Neutrophil (primary cell): ENCODE data around the gene C19orf85.

Experiments
- H3K27ac ChIP-seq: fragments of 200-600 bp; sonication (generic); 2 replicates; pipeline ENCODE4 v1.5.1; 2016; ENCODE audit warnings: mild to moderate bottlenecking, moderate library complexity
- H3K27me3 ChIP-seq: fragments of 200-600 bp; sonication (generic); 2 replicates; pipeline ENCODE4 v1.6.0; 2016; ENCODE audit warnings: mild to moderate bottlenecking
- H3K36me3 ChIP-seq: fragments of 200-600 bp; sonication (generic); 2 replicates; pipeline ENCODE4 v1.5.1; 2017
- H3K4me1 ChIP-seq, 2 experiments: fragments of 200-600 bp in 1 of 2; sonication (generic) in 1 of 2; 1 replicate in 1 of 2; 2 replicates in 1 of 2; pipeline versions ENCODE4 v1.5.1 to v1.6.1; 2013 to 2016; ENCODE audit warnings: low read depth in 1 of 2, low read length in 1 of 2, mild to moderate bottlenecking in 1 of 2, moderate library complexity in 1 of 2; ENCODE audit not compliant: control insufficient read depth in 1 of 2, insufficient read depth in 1 of 2
- H3K4me3 ChIP-seq, 2 experiments: fragments of 200-600 bp in 1 of 2; sonication (generic) in 1 of 2; 1 replicate in 1 of 2; 2 replicates in 1 of 2; pipeline ENCODE4 v1.5.1; 2013 to 2016; ENCODE audit warnings: low read depth in 1 of 2, low read length in 1 of 2, mild to moderate bottlenecking in 1 of 2, moderate library complexity in 1 of 2
- H3K9me3 ChIP-seq: fragments of 200-600 bp; sonication (generic); 2 replicates; pipeline ENCODE4 v1.5.1; 2016
- TF ChIP-seq, protein P1 (sequence below): fragments of 200-600 bp; sonication (generic); IDR thresholded peaks from 2 replicates; pipeline ENCODE4 v1.5.1; 2016; ENCODE audit warnings: antibody characterized with exemption

C19orf85 gene

DNA sequence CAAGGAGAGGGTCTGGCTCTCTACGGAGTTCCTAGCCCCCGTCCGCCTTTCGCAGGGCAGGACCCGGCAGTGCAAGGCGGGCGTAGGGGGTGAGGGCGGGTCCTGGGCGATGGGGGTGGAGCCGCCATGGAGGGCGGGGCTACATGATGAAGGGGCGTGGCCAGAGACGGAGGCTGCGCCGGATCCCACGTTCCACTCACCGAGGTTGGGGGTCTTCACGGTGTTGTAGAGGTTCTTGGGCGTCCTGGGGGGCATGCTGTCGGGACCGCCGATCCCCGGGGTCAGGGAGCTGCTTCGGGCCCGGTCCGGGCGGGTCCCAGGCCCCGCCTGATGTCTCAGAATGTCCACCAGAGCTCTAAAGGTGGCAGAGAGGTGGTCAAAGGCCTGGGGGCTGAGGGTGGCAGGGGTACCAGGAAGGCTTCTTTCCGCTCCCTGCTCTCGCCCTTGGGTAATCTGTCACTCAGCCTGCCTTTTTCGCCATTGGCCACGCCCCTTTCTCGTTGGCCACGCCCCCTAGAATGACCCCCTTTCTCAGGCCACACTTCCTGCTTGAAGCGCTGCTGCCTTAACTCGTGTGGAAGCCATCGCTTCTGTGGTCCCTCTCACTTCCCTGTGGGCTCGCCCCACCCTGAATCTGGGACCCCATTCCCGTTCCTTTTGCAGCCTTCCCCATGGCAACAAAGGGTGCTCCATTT, 24.0 kb downstream of the C19orf85 start:
- peaks cover 100% of the 10 kb centered on the region for H3K27me3 ChIP-seq
- TF ChIP-seq, protein P1, sequence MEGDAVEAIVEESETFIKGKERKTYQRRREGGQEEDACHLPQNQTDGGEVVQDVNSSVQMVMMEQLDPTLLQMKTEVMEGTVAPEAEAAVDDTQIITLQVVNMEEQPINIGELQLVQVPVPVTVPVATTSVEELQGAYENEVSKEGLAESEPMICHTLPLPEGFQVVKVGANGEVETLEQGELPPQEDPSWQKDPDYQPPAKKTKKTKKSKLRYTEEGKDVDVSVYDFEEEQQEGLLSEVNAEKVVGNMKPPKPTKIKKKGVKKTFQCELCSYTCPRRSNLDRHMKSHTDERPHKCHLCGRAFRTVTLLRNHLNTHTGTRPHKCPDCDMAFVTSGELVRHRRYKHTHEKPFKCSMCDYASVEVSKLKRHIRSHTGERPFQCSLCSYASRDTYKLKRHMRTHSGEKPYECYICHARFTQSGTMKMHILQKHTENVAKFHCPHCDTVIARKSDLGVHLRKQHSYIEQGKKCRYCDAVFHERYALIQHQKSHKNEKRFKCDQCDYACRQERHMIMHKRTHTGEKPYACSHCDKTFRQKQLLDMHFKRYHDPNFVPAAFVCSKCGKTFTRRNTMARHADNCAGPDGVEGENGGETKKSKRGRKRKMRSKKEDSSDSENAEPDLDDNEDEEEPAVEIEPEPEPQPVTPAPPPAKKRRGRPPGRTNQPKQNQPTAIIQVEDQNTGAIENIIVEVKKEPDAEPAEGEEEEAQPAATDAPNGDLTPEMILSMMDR = no peak

GRCh38 chr19:55439052-55439451, 25.5 kb downstream of the C19orf85 start:
- TF ChIP-seq, protein P1 = no peak
- H3K27me3 ChIP-seq = peaks cover 98% of the 10 kb centered on the region
- H3K4me1 ChIP-seq = no peaks in the 10 kb centered on the region
- no peaks in the 10 kb centered on the region for H3K36me3 ChIP-seq
- no peak overlapping the region for H3K27ac ChIP-seq
- no peak overlapping the region for H3K4me3 ChIP-seq
- H3K9me3 ChIP-seq = no peaks in the 10 kb centered on the region

More for the DNA sequence above, 24.0 kb downstream of the C19orf85 start:
- no peaks in the 10 kb centered on the region for H3K4me1 ChIP-seq
- H3K4me3 ChIP-seq = no peak overlapping the region
- H3K36me3 ChIP-seq = no peaks in the 10 kb centered on the region
- H3K27ac ChIP-seq = no peak overlapping the region
- H3K9me3 ChIP-seq = no peaks in the 10 kb centered on the region

DNA sequence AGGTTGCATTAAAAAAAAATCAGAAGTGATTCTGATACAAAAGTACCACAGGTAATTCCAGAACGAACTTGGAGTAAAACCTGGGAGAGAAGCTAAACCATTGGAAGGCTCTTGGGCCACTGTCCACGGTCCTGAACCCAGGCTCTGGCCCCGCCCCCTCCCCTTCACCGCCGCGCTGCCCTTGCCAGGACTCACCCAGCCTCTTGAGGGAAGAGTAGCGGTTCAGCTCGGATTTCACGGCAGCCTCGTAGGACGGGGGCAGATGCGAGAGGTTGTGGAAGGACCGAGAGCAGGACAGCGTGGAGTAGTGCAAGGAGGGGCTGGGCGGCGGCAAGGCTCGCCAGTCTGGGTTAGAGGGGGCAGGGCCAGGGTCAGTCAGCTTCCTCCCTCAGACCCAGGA, 27.1 kb downstream of the C19orf85 start:
- Histone ChIP-seq H3K27me3 (peaks cover 98% of the 10 kb centered on the region), H3K4me3 (no peak overlapping the region), H3K27ac (no peak overlapping the region), H3K36me3 (no peaks in the 10 kb centered on the region), H3K9me3 (no peaks in the 10 kb centered on the region), H3K4me1 (no peaks in the 10 kb centered on the region)
- TF ChIP-seq, protein P1 = no peak

GRCh38 chr19:55436847-55437246, 27.7 kb downstream of the C19orf85 start:
- no peaks in the 10 kb centered on the region for H3K4me1 ChIP-seq
- H3K27ac ChIP-seq = no peak overlapping the region
- peaks cover 98% of the 10 kb centered on the region for H3K27me3 ChIP-seq
- no peaks in the 10 kb centered on the region for H3K36me3 ChIP-seq
- no peaks in the 10 kb centered on the region for H3K9me3 ChIP-seq
- H3K4me3 ChIP-seq = no peak overlapping the region
- TF ChIP-seq, protein P1 = no peak

GRCh38 chr19:55435020-55435419, 29.5 kb downstream of the C19orf85 start:
- Histone ChIP-seq H3K27me3 (peaks cover 92% of the 10 kb centered on the region), H3K36me3 (no peaks in the 10 kb centered on the region), H3K9me3 (no peaks in the 10 kb centered on the region), H3K27ac (no peak overlapping the region), H3K4me3 (no peak overlapping the region), H3K4me1 (no peaks in the 10 kb centered on the region)
- TF ChIP-seq, protein P1 = no peak
